PC-3 (cell line): ENCODE measurements around the gene RMI1.

Source experiments
- EZH2 ChIP-seq: fragments of 300-600 bp; sonication (generic); IDR thresholded peaks from one replicate; pipeline ENCODE4 v1.6.1; 2017; ENCODE audit warnings: antibody characterized with exemption, mild to moderate bottlenecking, low read length; ENCODE audit not compliant: unreplicated experiment
- TF ChIP-seq, protein P1 (sequence below): fragments of 300-600 bp; sonication (generic); conservative IDR thresholded peaks from 2 replicates; pipeline ENCODE4 v1.5.1; 2017; ENCODE audit warnings: antibody characterized with exemption, low read depth, mild to moderate bottlenecking, low read length

DNA sequence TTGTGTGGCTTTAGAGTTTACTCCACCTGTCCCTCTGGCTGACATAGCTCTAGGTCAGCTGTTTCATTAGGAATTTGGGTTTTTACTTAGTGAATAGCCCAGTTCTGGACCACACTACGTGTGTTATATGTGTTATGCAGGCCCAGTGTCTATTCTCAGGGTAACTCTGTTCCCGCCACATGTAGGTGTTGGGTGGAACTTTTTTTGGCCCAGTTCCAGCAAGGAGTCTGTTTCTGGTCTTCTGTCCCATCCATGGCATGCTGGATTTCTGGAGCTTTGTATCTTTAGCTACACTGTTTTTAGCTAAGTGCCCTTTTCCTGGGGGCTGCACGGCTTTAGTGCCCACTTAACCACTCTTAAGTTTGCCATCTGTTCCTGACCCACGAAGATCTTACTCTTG is 15.5 kb downstream of the RMI1 start:
- TF ChIP-seq, protein P1, sequence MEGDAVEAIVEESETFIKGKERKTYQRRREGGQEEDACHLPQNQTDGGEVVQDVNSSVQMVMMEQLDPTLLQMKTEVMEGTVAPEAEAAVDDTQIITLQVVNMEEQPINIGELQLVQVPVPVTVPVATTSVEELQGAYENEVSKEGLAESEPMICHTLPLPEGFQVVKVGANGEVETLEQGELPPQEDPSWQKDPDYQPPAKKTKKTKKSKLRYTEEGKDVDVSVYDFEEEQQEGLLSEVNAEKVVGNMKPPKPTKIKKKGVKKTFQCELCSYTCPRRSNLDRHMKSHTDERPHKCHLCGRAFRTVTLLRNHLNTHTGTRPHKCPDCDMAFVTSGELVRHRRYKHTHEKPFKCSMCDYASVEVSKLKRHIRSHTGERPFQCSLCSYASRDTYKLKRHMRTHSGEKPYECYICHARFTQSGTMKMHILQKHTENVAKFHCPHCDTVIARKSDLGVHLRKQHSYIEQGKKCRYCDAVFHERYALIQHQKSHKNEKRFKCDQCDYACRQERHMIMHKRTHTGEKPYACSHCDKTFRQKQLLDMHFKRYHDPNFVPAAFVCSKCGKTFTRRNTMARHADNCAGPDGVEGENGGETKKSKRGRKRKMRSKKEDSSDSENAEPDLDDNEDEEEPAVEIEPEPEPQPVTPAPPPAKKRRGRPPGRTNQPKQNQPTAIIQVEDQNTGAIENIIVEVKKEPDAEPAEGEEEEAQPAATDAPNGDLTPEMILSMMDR: no peak
- no peak for TF ChIP-seq EZH2
